ENCODE results near the gene REXO5. TPM values are rescaled to one million over a fixed set of nuclear protein-coding genes. Genes with fewer than 3 reads are reported as not detected.

Gene REXO5
- total RNA-seq, 1 experiment from 2014 or later = 33.5 TPM

DNA sequence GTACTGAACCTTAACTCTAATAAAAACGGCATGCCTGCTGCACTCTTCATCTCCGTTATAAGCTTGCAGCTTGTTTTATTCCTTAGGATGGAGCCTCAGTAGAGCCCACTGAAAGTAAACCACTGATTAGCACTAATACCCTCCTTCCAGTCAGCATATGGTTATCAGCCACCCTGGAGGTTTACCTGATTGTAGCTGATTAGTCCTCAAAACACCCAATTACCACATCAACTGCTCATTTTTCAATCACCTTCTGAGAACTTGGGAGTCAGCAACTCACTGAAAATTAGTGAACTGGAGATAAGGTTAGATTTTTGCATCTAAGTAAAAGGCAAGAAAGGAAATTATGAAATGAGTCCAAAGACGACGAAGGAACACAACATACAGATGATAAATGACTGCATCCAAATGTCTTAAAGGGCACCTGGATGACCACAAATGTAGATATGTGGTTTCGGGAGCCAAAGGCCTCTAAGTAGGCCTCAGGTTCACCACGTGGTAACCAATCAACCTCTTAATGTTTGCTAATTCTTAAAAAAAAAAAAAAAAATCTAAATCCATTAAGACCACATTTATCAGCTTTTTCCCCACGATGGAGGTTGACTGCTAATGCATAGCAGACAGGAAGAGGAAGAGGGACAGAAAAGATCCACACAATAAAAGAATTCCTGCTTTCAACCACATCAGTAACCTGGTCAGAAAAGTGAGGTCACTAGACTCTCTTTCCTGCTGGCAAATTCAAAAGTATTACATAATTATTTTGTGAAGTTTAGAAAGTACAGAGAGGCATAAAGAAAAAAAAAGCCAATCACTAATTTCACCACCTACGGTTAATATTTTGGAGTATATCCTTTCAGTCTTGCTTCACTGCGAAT is 65.9 kb downstream of the REXO5 start:
- DNase-seq (ENCODE audit: low read depth) = no peak

- no peak for DNase-seq (ENCODE audit: low read depth)
Observed at GRCh38 chr16:20873331-20873730, 67.0 kb downstream of the REXO5 start.

GRCh38 chr16:20874088-20874581 is 67.8 kb downstream of the REXO5 start:
- DNase-seq (ENCODE audit: low read depth) = no peak

- no peak for DNase-seq (ENCODE audit: low read depth)
Observed at GRCh38 chr16:20875355-20875650, 69.0 kb downstream of the REXO5 start.

DNA sequence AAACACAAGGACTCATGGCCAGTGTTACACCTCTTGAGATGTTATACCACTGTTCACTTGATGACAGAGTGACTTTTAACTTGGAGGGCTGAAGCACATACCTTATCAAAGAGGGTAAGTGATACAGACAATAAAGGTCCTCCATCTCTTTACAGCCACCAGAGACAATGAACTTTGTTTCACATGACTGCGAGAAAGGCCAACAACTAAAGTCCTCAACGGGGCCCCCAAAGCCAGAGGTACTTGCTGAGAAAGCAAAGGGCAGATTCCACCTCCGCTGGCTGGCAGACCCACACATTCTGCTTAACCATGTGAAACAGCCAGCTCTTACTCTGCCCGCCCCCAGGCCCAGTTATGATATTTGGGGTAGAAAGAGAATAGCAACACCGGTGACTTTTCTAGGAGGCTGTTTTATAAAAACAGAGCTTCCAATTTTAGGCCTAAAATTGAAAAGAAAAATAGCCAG is 72.4 kb downstream of the REXO5 start:
- no peak for DNase-seq (ENCODE audit: low read depth)

DNA sequence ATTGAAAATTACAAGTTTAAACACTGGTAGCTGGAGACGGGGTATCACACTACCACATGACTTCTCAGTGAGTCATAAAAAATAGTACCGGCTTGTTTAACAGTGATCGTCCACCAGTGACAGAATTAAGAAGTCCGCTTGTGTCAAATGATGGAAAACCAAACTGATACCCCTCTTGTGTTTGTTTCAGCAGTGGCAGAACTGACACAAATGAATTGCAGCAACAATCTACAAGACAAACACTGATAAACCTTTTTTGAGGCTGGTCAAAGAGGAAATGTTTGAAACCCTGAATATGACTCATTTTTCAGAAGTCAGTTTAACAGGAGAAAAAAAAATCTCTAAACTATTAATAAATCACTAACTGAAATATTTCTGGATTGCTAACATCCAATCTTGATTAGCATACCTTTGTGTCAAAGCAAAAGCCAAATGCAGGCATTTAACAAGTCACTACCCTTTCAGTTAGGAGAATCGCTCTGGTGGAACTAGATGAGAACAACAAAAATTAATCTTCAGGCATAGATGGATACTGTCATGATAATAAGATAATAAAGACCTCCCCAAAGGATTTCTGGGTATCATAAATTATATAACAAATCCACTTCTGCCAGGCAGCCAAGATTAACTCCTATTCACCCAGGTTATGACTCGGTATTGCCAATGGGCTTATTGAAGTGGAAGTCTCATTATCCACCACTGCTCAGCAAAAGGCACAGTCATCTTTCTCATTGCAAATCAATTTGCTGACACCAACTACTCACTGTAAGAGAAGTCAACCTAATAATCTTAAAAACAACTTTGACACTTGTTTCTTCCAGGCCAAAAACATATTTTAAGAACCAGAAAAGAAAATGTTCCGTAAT is 73.1 kb downstream of the REXO5 start:
- peak; percentile 64 for DNase-seq (ENCODE audit: low read depth)

DNA sequence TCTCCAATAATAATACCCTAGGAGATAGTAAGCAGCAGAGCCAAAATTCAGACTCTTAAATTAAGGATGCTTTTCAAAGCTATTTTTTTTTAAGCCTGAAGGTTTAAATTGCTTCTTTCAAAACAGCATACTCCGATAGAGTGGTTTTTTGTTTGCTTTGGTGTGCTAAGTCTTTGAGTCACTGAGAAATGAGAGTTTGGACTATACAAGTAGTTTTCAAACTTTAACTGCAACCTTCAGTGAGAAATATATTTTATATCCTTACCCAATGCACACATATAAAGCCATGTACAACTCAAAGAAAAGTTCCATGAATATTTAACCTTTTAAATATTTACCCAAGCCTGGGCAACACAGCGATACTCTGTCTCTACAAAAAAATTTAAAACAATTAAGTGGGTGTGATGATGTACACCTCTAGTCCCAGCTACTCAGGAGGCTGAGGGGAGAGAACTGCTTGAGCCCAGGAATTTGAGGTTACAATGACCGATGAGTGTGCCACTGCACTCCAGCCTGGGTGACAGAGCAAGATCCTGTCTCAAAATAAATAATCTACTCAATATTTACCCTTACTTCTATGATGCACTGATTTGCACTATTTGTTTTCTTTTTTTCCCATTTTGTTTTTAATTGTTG is 74.7 kb downstream of the REXO5 start:
- DNase-seq (ENCODE audit: low read depth) = no peak

DNA sequence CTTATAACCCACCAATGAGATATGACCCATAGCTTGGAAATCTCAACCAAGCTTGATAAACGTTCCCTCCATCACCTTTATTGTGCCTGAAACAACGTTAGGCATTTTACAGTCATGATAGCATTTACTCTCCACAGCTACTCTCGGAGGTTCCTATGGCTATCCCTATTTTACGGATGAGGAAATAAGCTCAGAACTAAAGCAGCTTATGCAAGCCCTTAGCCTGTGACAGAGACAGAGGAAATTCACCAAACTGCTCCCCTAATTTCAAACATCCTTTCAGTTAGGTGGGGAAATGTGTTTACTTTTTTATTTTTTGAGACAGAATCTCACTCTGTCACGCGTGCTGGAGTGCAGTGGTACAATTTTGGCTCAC is 75.2 kb downstream of the REXO5 start:
- no peak for DNase-seq (ENCODE audit: low read depth)

DNA sequence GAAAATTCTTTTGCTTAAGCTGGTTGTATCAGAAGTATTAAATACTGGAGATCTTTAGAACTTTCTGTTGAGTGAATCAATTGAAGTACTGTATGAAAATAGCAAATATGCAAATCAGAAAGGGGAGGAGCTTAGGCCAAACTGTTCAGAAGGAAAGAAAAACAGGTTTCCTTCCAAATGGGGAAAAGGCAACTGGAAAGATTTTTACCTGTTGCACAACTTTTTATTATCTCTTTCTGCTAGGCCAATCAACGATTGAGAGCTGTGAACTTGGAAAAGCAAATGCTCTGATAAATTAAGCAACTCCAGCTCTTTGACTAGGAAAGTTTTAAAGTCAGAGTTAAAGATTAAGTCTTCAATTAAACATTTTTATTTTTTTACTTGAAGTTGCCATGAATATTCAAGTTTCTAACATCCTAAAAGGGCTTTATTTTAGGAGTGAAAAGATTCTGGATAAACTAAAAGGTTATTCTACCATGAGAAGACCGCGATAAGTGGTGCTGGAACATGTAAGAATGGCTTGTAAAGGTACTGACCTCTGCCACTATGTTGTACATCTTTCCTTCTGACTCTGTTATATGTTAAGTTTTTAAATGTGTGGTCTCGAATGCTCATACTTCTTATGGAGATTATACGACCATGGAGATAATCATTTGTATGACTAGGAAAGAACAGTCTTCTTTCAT is 77.4 kb downstream of the REXO5 start:
- no peak for DNase-seq (ENCODE audit: low read depth)

GRCh38 chr16:20884240-20884556 is 77.9 kb downstream of the REXO5 start:
- peak; percentile 62 for DNase-seq (ENCODE audit: low read depth)

DNA sequence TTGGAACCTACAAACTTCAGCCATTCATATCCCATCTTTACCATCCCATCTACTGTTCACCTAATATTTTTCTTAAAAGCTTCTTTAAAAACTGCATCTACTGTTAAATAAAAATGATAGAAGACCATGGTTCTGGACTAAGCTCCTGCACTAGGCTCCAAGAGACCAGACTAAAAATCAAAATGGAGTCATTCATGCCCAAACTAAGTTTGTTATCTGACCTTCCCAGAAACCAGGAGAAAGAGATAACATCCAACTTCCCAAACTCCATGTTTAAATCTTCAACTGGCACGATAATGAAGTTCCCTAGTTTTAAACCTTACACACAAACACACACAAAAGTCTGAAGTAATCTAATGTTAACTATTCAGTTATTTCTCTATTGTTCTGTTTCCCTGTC is 80.0 kb downstream of the REXO5 start:
- DNase-seq (ENCODE audit: low read depth) = no peak

GRCh38 chr16:20887207-20887606 is 80.9 kb downstream of the REXO5 start:
- no peak for DNase-seq (ENCODE audit: low read depth)

DNA sequence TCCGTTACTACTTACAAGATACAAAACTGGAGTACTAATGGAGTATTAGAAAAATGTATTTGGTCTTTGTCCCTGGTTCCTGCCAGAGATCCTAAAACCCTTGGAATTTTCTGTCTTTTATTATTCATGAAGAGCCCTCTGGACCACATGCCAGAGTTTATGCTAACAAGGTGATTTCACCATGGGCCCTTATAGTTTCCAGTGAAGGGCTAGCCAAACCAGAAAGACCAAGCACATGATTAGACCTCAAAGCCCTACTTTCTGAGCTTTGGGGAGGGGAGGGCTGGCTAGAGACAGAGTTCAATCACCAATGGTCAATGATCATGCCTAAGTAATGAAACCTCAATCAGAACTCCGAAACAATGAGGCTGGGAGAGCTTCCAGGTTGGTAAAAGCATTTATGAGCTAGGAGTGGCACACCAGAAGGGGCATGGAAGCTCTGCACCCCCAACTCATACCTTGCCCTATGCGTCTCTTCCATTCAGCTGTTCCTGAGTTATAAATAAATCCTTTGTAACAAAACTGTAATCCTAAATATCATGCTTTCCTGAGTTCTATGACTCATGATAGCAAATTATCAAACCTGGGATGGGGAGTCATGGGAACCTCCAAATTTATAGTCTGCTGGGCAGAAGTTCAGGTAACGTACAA is 83.4 kb downstream of the REXO5 start:
- no peak for DNase-seq (ENCODE audit: low read depth)

DNA sequence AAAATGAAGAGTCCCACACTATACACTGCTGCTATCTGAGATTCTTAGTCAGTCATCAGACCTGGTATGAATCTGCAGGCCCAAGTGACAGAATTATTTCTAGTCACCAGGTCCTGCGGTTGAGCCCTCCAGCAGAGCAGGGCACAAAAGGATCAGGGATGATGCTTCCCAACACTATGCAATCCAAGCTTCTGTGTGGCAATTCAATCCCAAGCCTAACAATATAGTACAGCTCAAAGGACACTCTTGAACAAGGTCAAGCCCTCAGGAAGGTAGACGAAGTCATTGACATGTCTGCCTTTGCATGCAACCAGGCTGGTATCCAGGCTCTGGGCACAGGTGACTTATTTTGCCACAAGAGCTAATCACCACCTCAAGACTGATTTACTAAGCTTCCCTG is 88.1 kb downstream of the REXO5 start:
- no peak for DNase-seq (ENCODE audit: low read depth)

DNA sequence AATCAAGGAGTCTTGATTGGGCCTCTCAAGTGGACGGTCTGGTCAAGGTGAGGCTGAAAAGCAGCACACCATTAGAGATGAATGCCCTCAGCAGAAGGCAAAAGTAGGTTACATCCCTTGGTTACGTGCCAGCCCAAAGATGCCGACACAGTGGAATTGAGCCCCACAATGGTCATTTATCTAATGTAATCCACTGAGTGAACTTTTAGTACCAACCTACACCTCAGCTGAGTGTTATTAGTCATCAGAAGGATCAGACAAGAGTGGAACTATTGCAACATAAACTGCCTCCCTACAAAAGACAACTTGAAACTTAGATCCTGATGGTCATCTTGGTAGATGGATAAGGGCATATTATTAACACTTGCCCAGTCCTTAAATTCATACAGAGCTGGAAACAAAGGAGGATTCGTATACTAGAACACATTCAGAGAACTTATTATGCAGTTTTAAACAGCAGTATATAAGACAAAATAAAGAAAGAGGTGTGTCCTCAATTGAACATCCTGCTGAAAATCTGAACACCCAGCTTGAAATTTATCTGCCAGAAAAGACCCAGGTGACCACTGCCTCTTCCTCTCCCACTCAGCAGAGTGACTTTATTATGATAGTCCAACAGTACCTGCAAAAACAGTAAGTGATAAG is 91.0 kb downstream of the REXO5 start:
- DNase-seq (ENCODE audit: low read depth) = peak; percentile 78

DNA sequence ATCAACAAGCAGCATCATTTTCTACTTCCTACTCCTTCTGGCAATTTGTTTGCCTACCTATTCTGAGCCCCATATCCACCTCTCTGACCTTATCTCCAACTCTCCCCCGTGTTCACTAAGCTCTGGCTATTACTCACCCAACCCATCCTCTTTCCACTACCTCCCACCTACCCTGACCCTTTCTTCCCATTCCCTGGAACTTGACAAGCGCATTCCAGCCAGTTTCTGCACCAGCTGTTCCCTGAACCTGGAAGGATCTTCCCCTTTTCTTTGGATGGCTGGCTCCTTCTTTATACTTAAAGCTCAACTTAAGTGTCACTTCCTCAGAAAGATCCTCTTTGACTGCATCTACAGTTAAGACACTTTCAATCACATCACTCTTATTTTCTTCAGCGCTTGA is 91.6 kb downstream of the REXO5 start:
- DNase-seq (ENCODE audit: low read depth) = no peak

DNA sequence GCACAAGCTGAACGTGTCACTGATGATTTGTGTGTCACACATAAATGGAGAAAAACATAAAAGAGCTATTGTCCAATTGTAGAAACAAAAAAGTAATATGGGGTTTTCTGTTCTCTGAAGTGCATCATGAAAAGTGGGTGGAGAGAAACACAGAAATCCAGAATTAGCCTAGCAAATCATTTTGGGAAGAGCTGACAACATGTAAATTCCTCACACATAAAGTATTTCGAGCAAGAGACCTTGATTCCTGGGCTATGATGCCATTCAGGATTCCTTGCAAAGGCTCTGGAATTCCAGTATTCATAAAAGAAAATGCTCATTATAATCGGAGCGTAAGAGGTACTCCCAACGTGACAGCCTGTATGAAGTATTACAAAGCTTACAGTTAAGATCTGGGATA is 92.7 kb downstream of the REXO5 start:
- DNase-seq (ENCODE audit: low read depth) = peak; percentile 37
